GM19455 (cell line): ENCODE results near the gene HOXD10.

Experiments used
- ATAC-seq: cut with Tn5 transposase; IDR thresholded peaks from one replicate; pipeline ENCODE4 v1.9.1; 2021; ENCODE audit not compliant: unreplicated experiment

The HOXD10 gene

GRCh38 chr2:176132205-176133171 lies 15.9 kb downstream of the HOXD10 start:
- no peak for ATAC-seq

- no peak for ATAC-seq
These were observed 16.8 kb downstream of the HOXD10 start for GRCh38 chr2:176133389-176133788.

DNA sequence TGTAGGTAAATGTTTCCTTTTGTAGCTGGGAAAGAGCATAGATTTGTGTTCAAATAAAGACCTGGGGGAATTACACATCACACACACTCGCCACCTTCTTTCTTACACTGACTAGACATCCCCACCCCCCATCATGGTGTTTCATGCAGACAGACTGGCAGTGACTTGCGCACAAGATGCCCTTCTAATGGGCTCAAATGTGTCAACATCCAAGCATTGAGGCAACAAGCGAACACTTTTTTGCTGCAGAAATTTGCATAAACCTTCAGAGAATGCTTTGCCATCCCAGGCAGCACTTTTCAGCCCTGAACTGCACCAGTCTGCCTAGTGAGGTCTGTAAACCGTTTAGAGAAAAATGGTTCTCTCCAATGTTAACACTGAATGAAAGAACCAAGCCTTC lies 17.5 kb downstream of the HOXD10 start:
- ATAC-seq = no peak

DNA sequence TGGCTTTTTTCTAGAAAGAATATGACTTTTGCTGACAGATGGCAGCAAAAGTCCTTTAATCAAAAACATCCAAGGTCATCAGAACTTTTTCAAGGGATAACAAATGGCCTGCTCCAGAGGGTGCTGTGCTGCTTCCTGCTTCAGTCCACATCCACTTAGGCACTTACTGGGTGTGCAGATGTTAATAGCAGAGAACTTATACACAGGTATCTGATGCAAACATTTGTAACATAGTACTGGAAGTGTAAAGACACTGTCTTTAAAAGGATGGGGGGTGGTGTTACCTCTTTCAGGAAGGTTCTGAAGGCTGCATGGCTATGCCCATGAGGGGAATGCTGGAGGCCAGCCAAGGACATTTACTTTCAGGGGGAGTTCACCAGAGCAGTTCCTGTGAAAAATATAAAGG lies 18.5 kb downstream of the HOXD10 start:
- ATAC-seq = no peak

GRCh38 chr2:176136374-176137251 lies 20.0 kb downstream of the HOXD10 start:
- no peak for ATAC-seq

GRCh38 chr2:176137252-176137580 lies 20.6 kb downstream of the HOXD10 start:
- ATAC-seq = no peak

- no peak for ATAC-seq
These were observed 21.3 kb downstream of the HOXD10 start for GRCh38 chr2:176137906-176138305.

- no peak for ATAC-seq
These were observed 21.9 kb downstream of the HOXD10 start for GRCh38 chr2:176138526-176138922.

- ATAC-seq = no peak
These were observed 22.5 kb downstream of the HOXD10 start for GRCh38 chr2:176138923-176139660.

- no peak for ATAC-seq
These were observed 23.3 kb downstream of the HOXD10 start for GRCh38 chr2:176139661-176140512.

- ATAC-seq = peak; percentile 96
These were observed 24.1 kb downstream of the HOXD10 start for GRCh38 chr2:176140513-176141317.

GRCh38 chr2:176142281-176142680 lies 25.7 kb downstream of the HOXD10 start:
- ATAC-seq = no peak

- ATAC-seq = no peak
These were observed 28.7 kb downstream of the HOXD10 start for GRCh38 chr2:176145085-176145969.

DNA sequence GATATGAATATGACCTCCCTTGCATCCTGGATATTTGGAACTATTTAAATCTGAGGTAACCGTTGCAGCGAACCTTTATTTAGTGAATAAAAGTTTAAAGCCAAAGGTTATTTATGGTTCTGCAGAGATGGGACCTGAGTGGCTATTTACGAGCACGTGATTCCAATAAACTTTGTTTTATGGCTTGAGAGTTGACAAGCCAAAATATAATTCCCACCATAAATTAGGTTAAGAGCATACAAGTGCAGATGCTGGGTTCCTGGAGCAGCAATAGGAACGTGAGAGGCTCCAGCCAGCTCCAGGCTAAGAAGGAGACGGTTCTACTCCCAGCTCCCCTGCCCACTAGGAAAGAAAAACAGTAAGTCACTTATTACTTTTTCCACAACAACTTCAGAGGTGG lies 29.5 kb downstream of the HOXD10 start:
- ATAC-seq = no peak

GRCh38 chr2:176146645-176147044 lies 30.1 kb downstream of the HOXD10 start:
- no peak for ATAC-seq

- ATAC-seq = no peak
These were observed 30.7 kb downstream of the HOXD10 start for GRCh38 chr2:176147210-176147799.

- ATAC-seq = no peak
These were observed 31.4 kb downstream of the HOXD10 start for GRCh38 chr2:176147800-176148496.
